ENCODE measurements around the gene GNAL.

GNAL gene

GRCh38 chr18:11817229-11817628 lies 128.2 kb downstream of the GNAL start:
- no peak for DNase-seq

- DNase-seq = no peak
These were observed 129.6 kb downstream of the GNAL start for GRCh38 chr18:11818486-11819203.

- DNase-seq = no peak
These were observed 130.9 kb downstream of the GNAL start for GRCh38 chr18:11819938-11820337.

- DNase-seq = no peak
These were observed 131.6 kb downstream of the GNAL start for GRCh38 chr18:11820697-11821096.

GRCh38 chr18:11821208-11821607 lies 132.1 kb downstream of the GNAL start:
- no peak for DNase-seq

GRCh38 chr18:11821643-11822237 lies 132.7 kb downstream of the GNAL start:
- DNase-seq = no peak

GRCh38 chr18:11823545-11823944 lies 134.5 kb downstream of the GNAL start:
- DNase-seq = no peak

- no peak for DNase-seq
These were observed 137.8 kb downstream of the GNAL start for GRCh38 chr18:11826836-11827235.

GRCh38 chr18:11828786-11829432 lies 139.8 kb downstream of the GNAL start:
- no peak for DNase-seq

GRCh38 chr18:11830585-11830984 lies 141.5 kb downstream of the GNAL start:
- no peak for DNase-seq

GRCh38 chr18:11831921-11832320 lies 142.9 kb downstream of the GNAL start:
- no peak for DNase-seq

- no peak for DNase-seq
These were observed 145.7 kb downstream of the GNAL start for GRCh38 chr18:11834772-11835171.

- DNase-seq = no peak
These were observed 150.5 kb downstream of the GNAL start for GRCh38 chr18:11839556-11839955.

- no peak for DNase-seq
These were observed 151.4 kb downstream of the GNAL start for GRCh38 chr18:11840493-11840892.

- DNase-seq = no peak
These were observed 153.5 kb downstream of the GNAL start for GRCh38 chr18:11842562-11842961.

- DNase-seq = no peak
These were observed 155.4 kb downstream of the GNAL start for GRCh38 chr18:11844436-11844835.

GRCh38 chr18:11845654-11846053 lies 156.6 kb downstream of the GNAL start:
- DNase-seq = no peak

GRCh38 chr18:11847811-11848210 lies 158.7 kb downstream of the GNAL start:
- no peak for DNase-seq

GRCh38 chr18:11849279-11849678 lies 160.2 kb downstream of the GNAL start:
- DNase-seq = no peak

GRCh38 chr18:11849841-11850634 lies 161.0 kb downstream of the GNAL start:
- peak; percentile 55 for DNase-seq

- DNase-seq = no peak
These were observed 161.7 kb downstream of the GNAL start for GRCh38 chr18:11850821-11851145.

- peak; percentile 97 for DNase-seq
These were observed 162.2 kb downstream of the GNAL start, which contains the start of gene CHMP1B for GRCh38 chr18:11851146-11851805. Gene CHMP1B (plus strand): TSS chr18:11851413. CDS start chr18:11851512, 99 bp downstream.

- peak; percentile 48 for DNase-seq
These were observed 162.8 kb downstream of the GNAL start for GRCh38 chr18:11851806-11852337.
